K562 treated with DMSO at 1 percent for 4 hours (cell line): ENCODE measurements around the gene HDAC4. TPM values are rescaled to one million over a fixed set of nuclear protein-coding genes. Genes with fewer than 3 reads are reported as not detected.

Experiments used
- total RNA-seq: library from RNA; unstranded; fragments of 300-600 nt; gene quantifications from 2 replicates; pipeline ENCODE4 v1.2.3, GENCODE V29; 2022; ENCODE audit not compliant: insufficient read depth

HDAC4 gene
- total RNA-seq, result 4.0 and 5.0 TPM in 2 replicates

GRCh38 chr2:239400596-239401066 is at the start of gene HDAC4:
Gene HDAC4 (minus strand): TSS chr2:239401020. CDS start chr2:239352699, 48,321 bp downstream.

